H9 (cell line): ENCODE data around the gene MED31. TPM values are rescaled to one million over a fixed set of nuclear protein-coding genes. Genes with fewer than 3 reads are reported as not detected.
A peak's percentile ranks its signal among the peaks of the same experiment; 100 is the strongest.

Source experiments
- DNase-seq: peaks from one replicate; pipeline ENCODE4 v3.0.0-alpha.2; 2017
- H2AFZ ChIP-seq: one replicate; pipeline ENCODE4 v1.6.1; 2013; ENCODE audit warnings: mild to moderate bottlenecking, low read length, control low read depth, moderate library complexity
- H2AK5ac ChIP-seq: 2 replicates; pipeline ENCODE4 v1.6.1; 2013; ENCODE audit warnings: low read length, control low read depth, mixed read lengths; ENCODE audit not compliant: insufficient read length
- H2BK120ac ChIP-seq: one replicate; pipeline ENCODE4 v1.6.1; 2013; ENCODE audit warnings: low read depth, mild to moderate bottlenecking, low read length, control low read depth, inconsistent platforms; ENCODE audit not compliant: poor library complexity, severe bottlenecking
- H2BK12ac ChIP-seq: 2 replicates; pipeline ENCODE4 v1.6.1; 2013; ENCODE audit warnings: low read length, control low read depth, mixed read lengths, low read depth; ENCODE audit not compliant: insufficient read length
- H2BK15ac ChIP-seq: 2 replicates; pipeline ENCODE4 v1.6.1; 2013; ENCODE audit warnings: low read depth, low read length, control low read depth
- H2BK20ac ChIP-seq: one replicate; pipeline ENCODE4 v1.6.1; 2013; ENCODE audit warnings: low read depth, mild to moderate bottlenecking, low read length, control low read depth, inconsistent platforms; ENCODE audit not compliant: poor library complexity, severe bottlenecking
- H2BK5ac ChIP-seq: 2 replicates; pipeline ENCODE4 v1.6.1; 2013; ENCODE audit warnings: low read length, control low read depth, mixed read lengths; ENCODE audit not compliant: insufficient read length
- H3K14ac ChIP-seq: 2 replicates; pipeline ENCODE4 v1.6.1; 2013; ENCODE audit warnings: low read length, control low read depth; ENCODE audit not compliant: insufficient read depth
- H3K18ac ChIP-seq: 2 replicates; pipeline ENCODE4 v1.6.1; 2013; ENCODE audit warnings: low read depth, mild to moderate bottlenecking, mixed read lengths, low read length, control low read depth; ENCODE audit not compliant: insufficient read length
- H3K23ac ChIP-seq: 2 replicates; pipeline ENCODE4 v1.6.1; 2013; ENCODE audit warnings: low read length, control low read depth, mixed read lengths, low read depth; ENCODE audit not compliant: insufficient read length
- H3K23me2 ChIP-seq: 2 replicates; pipeline ENCODE4 v1.6.1; 2013; ENCODE audit warnings: low read depth, mild to moderate bottlenecking, mixed read lengths, low read length, control low read depth; ENCODE audit not compliant: insufficient read length, poor library complexity, severe bottlenecking
- H3K27ac ChIP-seq: 2 replicates; pipeline ENCODE4 v1.5.1; 2013; ENCODE audit warnings: low read length, control low read depth, mixed read lengths, low read depth; ENCODE audit not compliant: insufficient read length
- H3K27me3 ChIP-seq: 2 replicates; pipeline ENCODE4 v1.6.1; 2013; ENCODE audit warnings: low read length, control low read depth, inconsistent platforms; ENCODE audit not compliant: insufficient read depth
- H3K4ac ChIP-seq: 2 replicates; pipeline ENCODE4 v1.6.1; 2013; ENCODE audit warnings: low read depth, mild to moderate bottlenecking, control low read depth, inconsistent platforms, low read length, moderate library complexity
- H3K4me1 ChIP-seq: 2 replicates; pipeline ENCODE4 v1.6.1; 2013; ENCODE audit warnings: low read length, control low read depth, inconsistent platforms; ENCODE audit not compliant: insufficient read depth
- H3K4me2 ChIP-seq: 2 replicates; pipeline ENCODE4 v1.6.1; 2013; ENCODE audit warnings: low read length, control low read depth, mixed read lengths; ENCODE audit not compliant: insufficient read length, insufficient read depth
- H3K56ac ChIP-seq: 2 replicates; pipeline ENCODE4 v1.6.1; 2013; ENCODE audit warnings: low read depth, mild to moderate bottlenecking, mixed read lengths, low read length, control low read depth; ENCODE audit not compliant: insufficient read length
- H3K79me1 ChIP-seq: 2 replicates; pipeline ENCODE4 v1.6.1; 2013; ENCODE audit warnings: low read depth, mild to moderate bottlenecking, moderate library complexity, low read length, control low read depth, inconsistent platforms; ENCODE audit not compliant: insufficient read depth, poor library complexity, severe bottlenecking
- H3K79me2 ChIP-seq: 2 replicates; pipeline ENCODE4 v1.6.1; 2013; ENCODE audit warnings: low read length, control low read depth, inconsistent platforms; ENCODE audit not compliant: insufficient read depth
- H3K9ac ChIP-seq: 2 replicates; pipeline ENCODE4 v1.6.1; 2013; ENCODE audit warnings: low read length, control low read depth, mixed read lengths; ENCODE audit not compliant: insufficient read length; ENCODE audit errors: extremely low read depth
- H3K9me3 ChIP-seq: one replicate; pipeline ENCODE4 v1.6.1; 2013; ENCODE audit warnings: low read depth, low read length, inconsistent platforms; ENCODE audit not compliant: control insufficient read depth
- H3T11ph ChIP-seq: one replicate; pipeline ENCODE4 v1.6.1; 2013; ENCODE audit warnings: mild to moderate bottlenecking, low read length, control low read depth, inconsistent platforms
- H4K20me1 ChIP-seq: one replicate; pipeline ENCODE4 v1.6.1; 2013; ENCODE audit not compliant: control insufficient read depth, insufficient read length, insufficient read depth
- H4K5ac ChIP-seq: 2 replicates; pipeline ENCODE4 v1.6.1; 2013; ENCODE audit warnings: low read depth, mild to moderate bottlenecking, mixed read lengths, low read length, control low read depth; ENCODE audit not compliant: insufficient read length
- H4K8ac ChIP-seq: replicated peaks from 2 replicates; pipeline ENCODE4 v1.6.1; 2013; ENCODE audit warnings: low read length, control low read depth, mixed read lengths, low read depth; ENCODE audit not compliant: insufficient read length
- H4K91ac ChIP-seq: 2 replicates; pipeline ENCODE4 v1.6.1; 2013; ENCODE audit warnings: low read depth, mild to moderate bottlenecking, moderate library complexity, mixed read lengths, low read length, control low read depth; ENCODE audit not compliant: insufficient read length
- H3K27ac Mint-ChIP-seq, 3 experiments: 2 replicates in 2 of 3; 3 replicates in 1 of 3; pipeline ENCODE4 v1.8.0; 2020 to 2021; ENCODE audit warnings: mixed read lengths in 3 of 3, mild to moderate bottlenecking in 1 of 3, moderate library complexity in 1 of 3
- H3K27me3 Mint-ChIP-seq: 2 replicates; pipeline ENCODE4 v1.8.0; 2021; ENCODE audit warnings: low read depth, mild to moderate bottlenecking, moderate library complexity, mixed read lengths
- H3K36me3 Mint-ChIP-seq, 3 experiments: 2 replicates in 2 of 3; 3 replicates in 1 of 3; pipeline ENCODE4 v1.8.0; 2020 to 2021; ENCODE audit warnings: low read depth in 3 of 3, mixed read lengths in 3 of 3; ENCODE audit not compliant: insufficient read depth in 1 of 3
- H3K4me1 Mint-ChIP-seq, 2 experiments: 2 replicates each; pipeline ENCODE4 v1.8.0; 2020; ENCODE audit warnings: mixed read lengths in 2 of 2
- H3K4me3 Mint-ChIP-seq, 2 experiments: 2 replicates in 1 of 2; 3 replicates in 1 of 2; pipeline ENCODE4 v1.8.0; 2020 to 2021; ENCODE audit warnings: mild to moderate bottlenecking in 2 of 2, mixed read lengths in 2 of 2, moderate library complexity in 1 of 2
- H3K9me3 Mint-ChIP-seq, 2 experiments: 2 replicates in 1 of 2; 3 replicates in 1 of 2; pipeline ENCODE4 v1.8.0; 2020; ENCODE audit warnings: mild to moderate bottlenecking in 2 of 2, mixed read lengths in 2 of 2, moderate library complexity in 1 of 2
- WGBS: extraction: QIAGEN DNeasy Blood & Tissue Kit; methylation state at CpG from one replicate; pipeline ENCODE4 v1.1.7; 2013; ENCODE audit warnings: missing lambda C conversion rate, low lambda C conversion rate, mixed read lengths; ENCODE audit not compliant: insufficient read length; ENCODE audit errors: extremely low coverage; 5-methylcytosine and 5-hydroxymethylcytosine counted together
- total RNA-seq: library from RNA; stranded (reverse); gene quantifications from 2 replicates; pipeline ENCODE4 v1.2.1, GENCODE V29; 2021
- TF ChIP-seq, protein P1 (sequence below): fragments of 200-600 bp; sonication (generic); conservative IDR thresholded peaks from 3 replicates; pipeline ENCODE4 v1.8.0; 2021; ENCODE audit warnings: antibody characterized with exemption, mild to moderate bottlenecking

Gene MED31
- total RNA-seq, 1 experiment from 2014 or later = 11.8 TPM

DNA sequence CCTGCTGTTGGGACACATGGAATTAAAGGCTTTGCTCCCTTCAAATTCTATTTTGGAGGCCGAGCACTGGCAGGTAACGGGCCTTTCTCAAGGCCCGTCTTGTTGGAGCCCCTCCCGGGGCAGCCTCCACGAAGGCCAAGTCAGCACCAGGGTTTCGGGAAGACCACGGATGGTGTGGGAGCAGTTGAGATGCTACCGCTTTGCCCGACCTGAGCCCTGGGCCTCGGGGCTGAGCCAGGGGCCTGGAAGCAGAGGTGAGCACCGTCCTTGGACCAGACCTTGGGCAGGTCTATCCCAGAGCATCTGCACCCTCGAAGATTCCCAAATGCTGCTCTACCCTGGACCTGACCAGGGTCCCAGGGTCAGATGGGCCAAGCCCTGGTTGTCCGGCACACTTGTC is 23.2 kb upstream of the MED31 start:
- Histone ChIP-seq H2BK15ac (no peak overlapping the region), H2BK120ac (no peak overlapping the region), H2AK5ac (no peak overlapping the region), H3K27ac (no peak overlapping the region), H4K8ac (no peak overlapping the region), H3K4me1 (no peaks in the 10 kb centered on the region), H3T11ph (no peak overlapping the region), H3K23me2 (no peaks in the 10 kb centered on the region), H2BK20ac (no peak overlapping the region), H3K4ac (no peak overlapping the region), H4K5ac (no peak overlapping the region), H3K79me1 (no peaks in the 10 kb centered on the region), H2BK5ac (no peak overlapping the region), H3K18ac (no peak overlapping the region), H3K9ac (no peak overlapping the region), H3K14ac (no peak overlapping the region), H3K23ac (no peak overlapping the region), H3K79me2 (no peaks in the 10 kb centered on the region), H3K4me2 (no peak overlapping the region), H2AFZ (no peak overlapping the region), H3K27me3 (no peaks in the 10 kb centered on the region; the same call in 1 of the 2 replicates), H4K91ac (no peak overlapping the region), H2BK12ac (no peak overlapping the region), H3K9me3 (no peaks in the 10 kb centered on the region), H4K20me1 (no peaks in the 10 kb centered on the region), H3K56ac (no peak overlapping the region)
- no peak for DNase-seq
- Mint-ChIP-seq H3K9me3 (no peaks in the 10 kb centered on the region), H3K36me3 (no peaks in the 10 kb centered on the region; a peak in 1 of 7 replicates), H3K4me3 (no peak overlapping the region), H3K4me1 (peaks cover 5% of the 10 kb centered on the region in 2 experiments; a peak in 3 of 4 replicates), H3K27ac (peak overlapping the region in 1 of 3 experiments; percentile 65; a peak in 1 of 7 replicates), H3K27me3 (peaks cover 2% of the 10 kb centered on the region; the same call in 1 of the 2 replicates)
- TF ChIP-seq, protein P1, sequence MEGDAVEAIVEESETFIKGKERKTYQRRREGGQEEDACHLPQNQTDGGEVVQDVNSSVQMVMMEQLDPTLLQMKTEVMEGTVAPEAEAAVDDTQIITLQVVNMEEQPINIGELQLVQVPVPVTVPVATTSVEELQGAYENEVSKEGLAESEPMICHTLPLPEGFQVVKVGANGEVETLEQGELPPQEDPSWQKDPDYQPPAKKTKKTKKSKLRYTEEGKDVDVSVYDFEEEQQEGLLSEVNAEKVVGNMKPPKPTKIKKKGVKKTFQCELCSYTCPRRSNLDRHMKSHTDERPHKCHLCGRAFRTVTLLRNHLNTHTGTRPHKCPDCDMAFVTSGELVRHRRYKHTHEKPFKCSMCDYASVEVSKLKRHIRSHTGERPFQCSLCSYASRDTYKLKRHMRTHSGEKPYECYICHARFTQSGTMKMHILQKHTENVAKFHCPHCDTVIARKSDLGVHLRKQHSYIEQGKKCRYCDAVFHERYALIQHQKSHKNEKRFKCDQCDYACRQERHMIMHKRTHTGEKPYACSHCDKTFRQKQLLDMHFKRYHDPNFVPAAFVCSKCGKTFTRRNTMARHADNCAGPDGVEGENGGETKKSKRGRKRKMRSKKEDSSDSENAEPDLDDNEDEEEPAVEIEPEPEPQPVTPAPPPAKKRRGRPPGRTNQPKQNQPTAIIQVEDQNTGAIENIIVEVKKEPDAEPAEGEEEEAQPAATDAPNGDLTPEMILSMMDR = no peak
- no CpG with 5 or more reads among the region's 13 CpGs for WGBS
